ENCODE measurements around the gene ITK.
A peak's percentile ranks its signal among the peaks of the same experiment; 100 is the strongest.

Gene ITK

DNA sequence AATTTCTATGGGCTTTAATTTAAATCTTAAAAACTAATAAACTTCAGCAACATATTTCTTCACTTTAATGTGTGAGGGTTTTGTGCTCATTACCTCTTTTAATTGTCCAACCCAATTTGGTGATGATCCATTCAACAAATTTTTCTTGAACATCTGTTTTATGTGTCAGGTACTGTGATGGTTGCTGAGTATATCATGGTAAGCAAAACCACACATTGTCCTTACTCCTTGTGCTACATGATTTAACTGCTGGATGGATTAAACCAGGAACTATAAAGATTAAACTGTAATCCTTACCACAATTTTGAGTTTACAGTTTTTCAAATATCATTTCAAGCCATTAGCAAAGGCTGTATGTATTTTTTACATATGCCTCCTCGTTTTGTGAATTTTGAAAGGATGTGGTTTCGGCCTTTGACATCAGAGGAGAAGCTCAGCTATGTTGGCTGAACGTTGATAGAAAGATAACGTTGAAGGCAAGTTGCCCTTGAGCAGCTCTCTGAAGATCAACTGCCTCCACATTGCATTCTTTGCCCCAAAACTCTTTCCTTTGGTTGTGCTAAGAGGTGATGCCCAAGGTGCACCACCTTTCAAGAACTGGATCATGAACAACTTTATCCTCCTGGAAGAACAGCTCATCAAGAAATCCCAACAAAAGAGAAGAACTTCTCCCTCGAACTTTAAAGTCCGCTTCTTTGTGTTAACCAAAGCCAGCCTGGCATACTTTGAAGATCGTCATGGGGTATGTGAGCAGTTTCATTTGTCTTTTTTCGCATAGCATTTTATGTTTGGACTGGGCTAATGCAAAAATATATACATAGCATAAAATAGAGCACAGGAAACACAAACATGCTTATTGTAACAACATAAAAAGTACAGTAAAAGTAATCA is at the start of gene ITK:
TSS of gene ITK (plus strand) at position 467 of the 891 bp plus-strand sequence. CDS start at position 605, 138 bp downstream.
- no peak for FAIRE-seq

DNA sequence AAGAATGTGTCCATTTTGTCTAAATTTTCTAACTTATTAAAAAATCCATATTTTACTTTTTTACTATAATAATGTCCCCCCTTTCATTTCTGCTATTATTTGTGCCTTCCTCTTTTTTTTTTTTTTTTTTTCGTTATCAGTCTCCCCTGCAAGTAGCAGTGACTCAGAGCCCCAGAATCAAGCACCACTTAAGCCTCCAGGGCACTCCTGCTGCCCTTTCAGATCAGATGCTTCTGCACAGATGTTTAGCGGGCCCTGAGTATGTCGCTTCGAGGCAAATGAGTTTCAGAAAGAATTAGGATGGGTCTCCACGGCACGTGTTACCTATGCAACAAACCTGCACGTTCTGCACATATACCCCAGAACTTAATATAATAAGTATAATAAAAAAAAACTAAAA is 49.7 kb upstream of the ITK start:
- DNase-seq (ENCODE audit: low spot score) (no peak), FAIRE-seq (no peak)

More for the DNA sequence above, at the start of gene ITK:
- no peak for DNase-seq (ENCODE audit: low spot score)

DNA sequence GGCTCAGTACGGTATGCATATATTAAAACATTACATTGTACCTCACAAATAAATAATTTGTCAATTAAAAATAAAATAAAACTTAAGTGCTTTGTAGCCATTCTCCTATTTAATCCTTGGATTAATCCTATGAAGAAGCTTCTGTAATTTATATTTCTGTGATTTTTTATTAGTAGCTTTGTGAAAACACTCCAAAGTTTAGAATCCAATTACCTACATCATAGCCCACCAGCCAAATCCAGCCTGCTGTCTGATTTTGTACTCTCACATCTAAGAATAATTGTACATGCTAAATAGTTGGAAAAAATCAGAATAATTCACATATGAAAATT is 48.4 kb upstream of the ITK start:
- FAIRE-seq, result no peak
- DNase-seq (ENCODE audit: low spot score), result no peak

DNA sequence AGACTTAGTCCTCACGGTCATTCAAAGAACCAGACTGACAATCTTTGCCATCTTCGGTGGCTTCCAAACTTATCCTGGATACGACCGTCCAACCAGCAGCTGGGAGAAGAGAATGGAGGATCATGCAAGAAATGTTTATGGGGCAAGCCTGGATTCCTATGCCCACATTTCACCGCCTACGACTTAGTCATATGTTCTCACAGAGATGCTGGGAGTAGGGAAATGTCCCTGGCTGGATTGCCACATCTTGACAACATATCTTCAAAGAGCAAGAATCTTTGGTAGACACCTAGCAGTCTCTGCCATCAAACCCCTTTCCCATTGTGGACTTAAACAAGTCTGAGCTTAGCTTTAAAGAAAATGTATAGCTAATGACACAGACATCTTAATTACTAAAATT is 42.9 kb upstream of the ITK start:
- FAIRE-seq (no peak), DNase-seq (ENCODE audit: low spot score) (no peak)

DNA sequence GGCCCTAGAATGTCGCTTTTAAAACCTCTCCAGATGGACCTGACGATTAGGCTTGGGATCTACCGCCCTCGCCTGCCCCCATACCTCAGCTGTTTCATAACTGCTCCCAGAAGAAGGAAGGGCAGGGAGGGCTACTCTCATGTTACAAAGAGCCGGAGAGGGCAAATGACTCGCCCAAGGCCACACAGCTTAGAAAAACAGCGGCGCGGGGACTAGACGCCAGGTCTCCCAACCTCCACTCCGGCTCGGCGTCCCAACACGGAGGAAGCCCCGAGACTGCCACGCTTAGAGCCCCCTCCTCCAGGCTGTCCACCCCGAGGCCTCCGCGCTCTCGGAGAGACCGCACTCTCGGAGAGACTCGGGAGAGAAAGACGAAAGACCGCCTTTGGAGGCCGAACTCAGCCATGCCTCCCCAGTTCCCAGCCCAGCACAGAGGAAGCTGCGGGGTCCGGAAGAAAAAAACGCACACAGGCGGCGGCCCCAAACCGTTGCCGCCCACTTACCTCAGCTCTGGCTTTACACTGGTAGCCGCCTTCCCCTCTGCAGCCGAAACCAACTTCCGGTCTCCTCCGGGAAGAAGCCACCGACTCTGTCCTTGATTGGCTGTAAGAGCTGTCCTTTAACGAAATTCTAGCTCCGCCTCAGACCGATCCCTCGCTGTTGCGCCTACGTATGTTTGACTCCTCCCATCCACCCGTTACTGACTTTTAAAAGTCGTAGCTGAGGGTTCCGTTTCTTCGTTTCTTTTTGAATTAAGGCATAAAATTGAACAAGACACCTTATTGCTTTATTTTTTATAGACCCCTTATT is 38.1 kb upstream of the ITK start, which contains the start of gene MED7:
TSS of gene MED7 (minus strand) at position 549 of the 810 bp plus-strand sequence. CDS start 3,434 bp downstream, outside the sequence.
- DNase-seq (ENCODE audit: low spot score) (peak; percentile 98), FAIRE-seq (peak; percentile 13)

DNA sequence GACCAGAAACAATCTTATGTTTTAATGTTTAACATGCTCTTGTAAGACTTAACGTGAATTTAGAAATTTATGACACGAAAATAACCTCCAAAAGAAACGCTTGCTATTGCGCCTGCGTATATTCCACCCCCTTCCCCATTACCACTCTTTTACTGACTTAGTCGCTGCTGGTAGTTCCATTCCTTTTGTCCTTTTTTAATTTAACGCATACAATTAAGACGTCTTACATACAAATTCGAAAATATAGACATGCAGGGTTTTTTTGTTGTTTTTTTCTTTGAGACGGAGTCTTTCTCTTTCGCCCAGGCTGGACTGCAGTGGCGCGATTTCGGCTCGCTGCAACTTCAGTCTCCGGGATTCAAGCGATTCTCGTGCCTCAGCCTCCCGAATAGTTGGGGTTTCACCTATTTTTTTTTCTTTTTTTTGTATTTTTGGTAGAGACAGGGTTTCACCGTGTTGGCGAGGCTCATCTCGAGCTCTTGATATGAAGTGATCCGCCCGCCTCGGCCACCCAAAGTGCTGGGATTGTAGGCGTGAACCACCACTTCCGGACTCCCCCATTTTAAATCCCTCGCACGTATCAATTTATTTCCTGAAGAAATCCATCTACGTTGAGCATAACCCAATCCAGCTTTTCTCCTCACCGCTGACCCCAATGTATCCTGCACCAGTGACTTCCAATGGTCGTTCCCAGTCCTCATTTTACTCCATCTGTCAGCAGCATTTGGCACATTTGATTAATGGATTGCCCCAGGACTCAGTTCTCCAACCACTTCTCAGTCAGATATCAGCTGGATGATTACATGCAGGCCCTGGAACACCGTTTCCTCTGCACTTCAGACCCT is 37.3 kb upstream of the ITK start:
- peak; percentile 63 for DNase-seq (ENCODE audit: low spot score)
- no peak for FAIRE-seq

DNA sequence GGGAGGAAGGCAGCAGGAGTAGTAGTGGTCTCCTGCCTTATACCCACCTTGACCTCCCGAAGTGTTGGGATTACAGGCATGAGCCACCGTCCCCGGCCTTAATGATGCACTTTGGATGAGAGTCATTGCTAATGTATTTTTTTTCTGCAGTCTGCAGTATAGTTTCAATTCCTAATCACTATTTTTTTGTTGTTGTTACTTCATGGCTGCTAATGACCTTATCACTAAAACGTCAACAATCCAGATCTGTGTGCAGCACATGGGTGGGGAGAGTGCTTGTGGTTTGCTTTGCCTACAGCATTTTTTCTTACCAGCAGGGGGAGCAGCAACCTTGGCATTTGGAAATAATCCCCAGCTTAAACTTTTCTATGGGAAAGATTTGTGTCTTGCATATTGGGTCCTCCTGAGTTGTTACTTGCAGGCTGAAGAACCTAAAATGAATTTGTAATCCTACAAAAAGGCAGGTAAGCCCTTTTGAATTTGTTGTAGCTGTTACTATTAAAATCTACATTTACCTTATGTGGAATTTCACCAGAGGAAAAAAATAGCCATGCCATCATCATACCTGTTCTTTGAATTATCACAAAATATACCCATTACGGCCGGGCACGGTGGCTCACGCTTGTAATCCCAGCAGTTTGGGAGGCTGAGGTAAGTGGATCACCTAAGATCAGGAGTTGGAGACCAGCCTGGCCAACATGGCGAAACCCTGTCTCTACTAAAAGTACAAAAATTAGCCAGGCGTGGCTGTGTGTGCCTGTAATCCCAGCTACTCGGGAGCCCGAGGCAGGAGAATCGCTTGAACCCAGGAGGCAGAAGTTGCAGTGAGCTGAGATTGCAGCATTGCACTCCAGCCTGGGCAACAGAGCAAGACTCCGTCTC is 31.7 kb upstream of the ITK start:
- FAIRE-seq (no peak), DNase-seq (ENCODE audit: low spot score) (peak; percentile 71)

DNA sequence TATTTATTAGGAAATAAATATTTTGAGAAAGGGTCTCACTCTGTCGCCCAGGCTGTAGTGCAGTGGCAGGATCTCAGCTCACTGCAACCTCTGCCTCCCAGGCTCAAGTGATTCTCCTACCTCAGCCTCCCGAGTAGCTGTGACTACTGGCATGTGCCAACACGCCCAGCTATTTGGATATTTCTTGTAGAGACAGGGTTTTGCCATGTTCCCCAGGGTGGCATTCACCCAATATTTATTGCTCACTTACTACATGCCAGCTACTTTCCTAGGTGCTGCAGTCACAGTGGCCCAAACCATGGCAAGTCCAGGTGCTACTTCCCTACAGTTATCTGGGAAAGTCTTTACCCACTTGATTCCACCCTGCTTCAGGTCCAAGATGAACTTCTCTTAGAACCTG is 29.6 kb upstream of the ITK start:
- FAIRE-seq (no peak), DNase-seq (ENCODE audit: low spot score) (no peak)

DNA sequence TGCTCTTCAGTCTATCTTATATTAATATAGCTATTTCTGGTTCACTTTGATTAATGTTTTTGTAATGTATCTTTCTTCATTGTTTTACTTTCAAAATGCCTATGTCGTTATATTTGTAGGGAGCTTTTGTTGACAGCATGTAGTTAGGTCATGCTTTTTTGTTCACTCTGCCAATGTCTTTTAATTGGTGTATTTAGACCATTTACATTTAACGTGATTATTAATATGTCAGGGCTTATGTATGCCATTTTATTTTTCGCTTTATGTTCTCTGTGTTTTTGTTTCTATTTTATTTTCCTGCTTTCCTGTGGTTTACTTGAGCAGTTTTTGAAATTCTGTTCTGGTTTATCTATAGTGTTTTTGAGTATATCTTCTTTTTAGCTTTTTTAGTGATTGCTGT is 25.3 kb upstream of the ITK start:
- FAIRE-seq (no peak), DNase-seq (ENCODE audit: low spot score) (no peak)

DNA sequence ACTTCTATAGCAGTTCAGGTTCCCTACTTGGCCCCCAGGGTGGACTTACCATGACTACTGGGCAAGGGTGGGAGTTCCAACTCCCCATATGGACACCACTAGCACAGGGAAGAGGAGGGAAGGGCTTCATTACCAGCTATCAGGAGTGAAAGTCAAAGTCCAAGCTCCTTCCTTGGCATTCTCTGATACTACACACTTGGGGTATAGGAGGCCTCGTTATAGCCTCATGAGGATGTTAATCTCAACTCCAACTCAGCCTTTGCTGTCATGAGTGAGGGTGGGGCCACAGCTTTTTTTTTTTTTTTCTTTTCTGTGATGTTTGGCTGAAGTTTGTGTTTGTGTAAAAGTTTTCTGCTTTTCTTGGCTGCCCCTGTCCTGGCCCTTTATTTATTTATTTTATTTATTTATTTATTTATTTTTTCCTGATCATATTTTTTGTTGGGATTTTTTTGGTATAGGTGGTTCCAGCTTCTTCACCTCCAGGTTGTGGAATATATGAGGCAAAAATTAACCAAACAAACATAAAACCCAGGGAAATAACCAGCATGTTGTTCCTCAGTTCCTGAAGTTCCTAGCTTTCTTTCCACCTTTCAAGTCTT is 23.2 kb upstream of the ITK start:
- FAIRE-seq (no peak), DNase-seq (ENCODE audit: low spot score) (no peak)

DNA sequence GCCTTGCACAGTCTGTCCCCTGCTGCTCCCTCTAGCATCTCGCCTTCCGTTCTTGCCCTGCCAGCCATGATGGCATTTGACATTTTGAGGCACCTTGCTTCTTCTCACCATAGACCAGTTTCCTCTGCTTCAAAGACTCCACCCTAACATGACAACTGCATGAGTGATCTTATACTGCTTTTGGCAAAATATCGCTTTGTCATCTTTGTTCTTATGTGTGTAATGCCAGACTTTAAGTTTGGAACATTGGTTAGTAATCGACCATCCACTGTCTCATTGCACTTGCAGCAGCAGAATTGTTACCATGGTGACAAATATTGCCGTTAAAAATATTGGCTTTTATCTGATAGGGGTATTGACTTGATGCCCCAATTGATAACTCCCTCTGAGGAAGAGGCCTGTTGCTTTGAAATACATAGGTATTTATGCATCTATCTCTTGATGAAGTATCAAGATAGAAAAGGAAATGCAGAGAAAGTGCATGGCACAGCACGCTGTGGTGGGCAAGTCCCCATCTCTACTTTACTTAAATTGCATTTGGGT is 21.4 kb upstream of the ITK start:
- DNase-seq (ENCODE audit: low spot score) (no peak), FAIRE-seq (no peak)

DNA sequence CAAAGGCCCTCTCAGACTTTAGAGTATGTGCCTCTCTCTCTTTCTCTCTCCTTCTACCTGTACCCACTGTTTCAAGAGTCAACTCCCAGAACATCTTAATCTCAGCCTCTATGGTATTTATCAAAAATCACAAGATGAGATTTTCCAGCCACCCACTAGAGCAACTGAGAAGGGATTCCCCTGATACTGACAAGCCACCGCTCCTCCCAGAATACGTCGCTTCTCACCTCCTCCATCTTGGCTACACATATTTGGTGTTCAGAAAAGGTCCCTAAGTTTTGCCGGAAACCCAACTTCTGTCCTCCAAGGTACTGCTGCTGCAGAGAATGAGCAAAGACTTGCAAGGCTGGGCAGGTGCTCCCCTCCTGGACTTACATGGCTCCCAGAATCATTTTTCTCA is 20.6 kb upstream of the ITK start:
- DNase-seq (ENCODE audit: low spot score), result no peak
- FAIRE-seq, result no peak

DNA sequence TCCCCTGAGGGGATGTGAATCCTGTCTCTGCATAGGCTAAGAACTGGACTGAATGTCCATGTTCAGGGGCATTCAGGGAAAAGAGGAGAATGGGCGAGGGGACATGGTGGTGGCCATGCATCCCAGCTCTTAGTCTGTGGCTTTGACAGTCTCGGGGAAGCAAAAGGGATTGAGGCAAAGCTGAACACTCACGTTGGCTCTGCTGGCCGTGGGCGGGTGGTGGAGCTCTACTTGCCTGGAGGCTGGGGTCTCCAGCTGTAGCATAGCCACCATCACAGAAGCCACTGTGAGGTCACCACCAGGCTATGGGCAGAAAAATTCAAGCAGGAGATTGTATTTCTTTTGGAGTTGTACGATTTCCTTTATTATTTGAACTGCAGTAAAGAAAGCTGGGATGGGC is 18.6 kb upstream of the ITK start:
- FAIRE-seq (no peak), DNase-seq (ENCODE audit: low spot score) (no peak)

DNA sequence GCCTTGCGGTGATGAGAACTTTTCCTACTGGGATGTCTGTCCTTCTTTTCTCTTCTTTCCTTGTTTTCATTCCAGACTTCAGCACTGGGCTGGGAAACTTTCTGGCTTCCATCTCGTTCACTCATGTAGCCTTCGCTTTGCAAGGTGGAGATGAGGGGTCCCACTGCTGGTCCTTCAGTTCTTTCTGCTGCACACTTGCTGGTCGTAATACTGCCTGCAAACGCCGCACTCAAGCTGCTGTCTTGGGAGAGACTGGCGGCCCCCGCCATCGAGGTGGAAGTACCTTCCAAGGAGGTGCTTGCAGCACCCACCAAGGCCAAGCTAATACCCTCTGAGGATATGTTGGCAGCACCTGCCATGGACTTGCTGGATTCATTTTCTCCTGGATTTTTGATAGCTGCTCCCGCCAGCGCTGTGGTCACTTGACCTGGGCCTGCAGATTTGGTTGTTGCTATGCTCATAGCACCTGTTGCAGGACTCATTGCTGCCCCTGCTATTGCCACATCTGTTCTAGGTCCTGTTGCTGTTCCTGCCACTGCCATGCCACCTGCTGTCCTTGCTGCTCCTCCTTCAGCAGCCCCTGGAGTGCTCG is 17.6 kb upstream of the ITK start:
- DNase-seq (ENCODE audit: low spot score), result no peak
- FAIRE-seq, result no peak

DNA sequence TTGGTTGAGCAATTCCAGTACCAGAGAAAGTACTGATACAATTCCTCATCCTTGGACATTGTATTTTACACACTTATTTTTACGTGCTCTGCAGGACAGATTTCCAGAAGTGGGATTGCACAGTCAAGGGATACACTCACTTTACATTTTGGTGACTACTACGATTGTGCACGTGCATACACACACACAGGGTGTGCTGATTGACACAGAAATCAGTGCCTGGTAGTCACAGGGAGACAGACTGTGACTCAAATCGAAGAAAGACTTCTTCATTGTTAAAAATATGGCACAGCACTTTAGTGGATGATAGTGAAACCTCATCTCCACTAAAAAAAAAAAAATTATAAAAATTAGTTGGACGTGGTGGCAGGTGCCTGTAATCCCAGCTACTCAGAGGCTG is 16.1 kb upstream of the ITK start:
- FAIRE-seq (no peak), DNase-seq (ENCODE audit: low spot score) (no peak)

DNA sequence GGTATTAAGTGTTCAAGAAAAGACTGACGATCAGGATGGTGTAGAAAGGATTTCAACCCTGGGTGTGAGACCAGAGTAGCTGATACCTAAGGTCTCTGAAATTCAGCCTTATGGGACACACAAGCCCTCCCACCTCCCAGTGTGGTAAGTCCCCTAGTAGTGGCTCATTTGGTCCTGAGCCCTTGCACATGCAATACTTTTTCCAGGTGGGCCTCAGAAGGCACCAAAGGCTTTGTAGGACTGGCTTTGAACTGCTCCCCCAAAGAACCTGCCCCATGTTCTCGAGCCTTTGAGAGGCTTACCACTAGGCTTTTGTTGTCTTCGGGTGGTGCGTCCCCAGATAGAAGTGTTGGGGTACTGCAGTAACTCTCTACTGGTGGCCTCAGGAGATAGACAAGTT is 15.4 kb upstream of the ITK start:
- no peak for DNase-seq (ENCODE audit: low spot score)
- no peak for FAIRE-seq

DNA sequence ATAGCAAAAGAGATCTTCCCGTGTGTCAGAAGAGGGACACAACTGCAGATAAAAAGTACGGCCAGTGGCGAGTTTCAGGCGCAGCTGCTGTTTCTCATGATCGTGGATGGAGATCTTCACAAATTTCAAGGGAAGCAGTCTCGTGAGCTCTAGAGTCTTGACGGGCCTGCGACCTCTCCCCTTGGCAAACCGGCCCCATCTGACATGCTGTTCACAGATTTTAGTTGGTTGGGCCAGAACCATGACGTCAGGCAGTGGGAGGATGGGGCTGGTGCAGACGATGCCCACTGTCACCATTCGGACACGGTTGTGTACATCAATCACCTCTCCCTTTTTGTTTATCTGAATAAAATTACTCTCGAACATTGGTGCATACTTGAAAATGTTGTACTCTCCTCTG is 15.0 kb upstream of the ITK start:
- FAIRE-seq (no peak), DNase-seq (ENCODE audit: low spot score) (no peak)

DNA sequence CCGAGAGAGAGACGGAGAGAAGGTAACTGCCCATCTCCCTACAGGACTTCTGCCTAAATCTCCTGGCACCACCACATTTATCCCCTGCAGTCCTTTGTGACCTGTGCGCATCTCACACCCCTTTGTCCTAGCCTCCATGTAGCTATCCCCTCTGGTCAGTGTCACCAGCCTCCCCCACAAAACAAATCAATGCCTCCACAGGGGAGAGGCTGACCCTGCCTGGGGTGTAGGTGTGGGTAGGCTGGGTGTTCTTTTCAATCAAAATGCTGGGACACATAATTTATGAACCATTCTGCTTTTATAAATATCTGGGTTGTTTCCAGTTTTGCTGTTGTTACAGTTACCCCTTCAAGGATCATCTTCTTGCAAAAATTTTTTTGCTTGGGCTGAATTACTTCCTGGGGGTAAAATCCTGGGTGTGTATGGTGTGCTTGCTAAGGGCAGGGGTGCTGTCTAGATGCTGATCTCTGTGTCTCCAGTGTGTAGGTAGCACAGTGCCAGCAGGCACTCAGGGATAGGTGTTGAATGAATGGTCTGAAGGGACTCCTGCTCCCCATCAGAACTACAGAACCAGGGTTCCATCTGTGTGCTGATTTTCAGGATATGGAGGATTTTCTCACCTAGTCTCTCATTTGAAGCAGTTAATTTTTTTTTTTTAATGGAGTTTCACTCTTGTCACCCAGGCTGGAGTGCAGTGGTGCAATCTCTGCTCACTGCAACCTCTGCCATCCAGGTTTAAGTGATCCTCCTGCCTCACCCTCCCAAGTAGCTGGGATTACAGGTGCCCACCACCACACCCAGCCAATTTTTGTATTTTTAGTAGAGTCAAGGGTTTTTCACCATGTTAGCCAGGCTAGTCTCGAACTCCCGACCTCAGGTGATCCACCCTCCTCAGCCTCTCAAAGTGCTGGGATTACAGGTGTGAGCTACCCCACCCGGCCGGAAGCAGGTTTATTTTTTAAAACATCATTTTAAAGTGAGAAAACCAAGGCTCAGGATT is 14.1 kb upstream of the ITK start, which contains the start of gene GARIN3:
TSS of gene GARIN3 (minus strand) at position 51 of the 1,000 bp plus-strand sequence. CDS start 96 bp downstream, outside the sequence.
- no peak for FAIRE-seq
- DNase-seq (ENCODE audit: low spot score), result no peak
